IMR-90 (cell line): ENCODE measurements around the gene PARG. TPM values are rescaled to one million over a fixed set of nuclear protein-coding genes. Genes with fewer than 3 reads are reported as not detected.
"Not testable (repeated sequence)": the region's sequence is repeated elsewhere in the genome, so short reads cannot be mapped to it uniquely, and the experiment has no call there.

Experiments
- ATAC-seq: fragments of 200-7000 bp; cut with Tn5 transposase; 2 replicates; pipeline ENCODE4 v1.9.1; 2020; ENCODE audit warnings: low read depth, mild to moderate bottlenecking, moderate library complexity
- BruUV-seq: library from RNA; stranded (reverse); fragments of 400-500 nt; replicated peaks from 2 replicates; lab custom pipeline; 2021; lab: Mats Ljungman, UMichigan
- CTCF ChIA-PET: fragments of 300-600 bp; formaldehyde crosslinking; extraction: SDS; loops from one replicate; lab custom pipeline; 2021; ENCODE audit warnings: antibody characterized with exemption; lab: Yijun Ruan, JAX
- POLR2A ChIA-PET: fragments of 300-600 bp; sonication (Branson Sonifier 250); formaldehyde crosslinking; loops from one replicate; lab custom pipeline; 2022; ENCODE audit warnings: antibody characterized with exemption; ENCODE audit not compliant: unreplicated experiment; lab: Charles Lee
- DNase-seq: peaks from one replicate; pipeline ENCODE4 v3.0.0; 2013
- H2AFZ ChIP-seq: replicated peaks from 2 replicates; pipeline ENCODE3; 2013; ENCODE audit warnings: low read length, mild to moderate bottlenecking; ENCODE audit not compliant: poor library complexity
- H2AK5ac ChIP-seq: 2 replicates; pipeline ENCODE4 v1.6.1; 2013; ENCODE audit warnings: low read depth, low read length, inconsistent platforms
- H2AK9ac ChIP-seq: replicated peaks from 2 replicates; pipeline ENCODE3; 2013; ENCODE audit warnings: mild to moderate bottlenecking, low read depth, low read length, moderate library complexity; ENCODE audit not compliant: poor library complexity
- H2BK120ac ChIP-seq: 2 replicates; pipeline ENCODE4 v1.6.1; 2013; ENCODE audit warnings: low read depth, low read length, inconsistent platforms
- H2BK15ac ChIP-seq: 3 replicates; pipeline ENCODE4 v1.6.1; 2013; ENCODE audit warnings: low read depth, low read length, inconsistent platforms
- H2BK20ac ChIP-seq: 2 replicates; pipeline ENCODE4 v1.6.1; 2013; ENCODE audit warnings: low read depth, mild to moderate bottlenecking, inconsistent platforms, low read length, moderate library complexity
- H2BK5ac ChIP-seq: 2 replicates; pipeline ENCODE4 v1.6.1; 2013; ENCODE audit warnings: mild to moderate bottlenecking, low read depth, low read length, inconsistent platforms; ENCODE audit not compliant: poor library complexity, severe bottlenecking
- H3K14ac ChIP-seq: replicated peaks from 2 replicates; pipeline ENCODE4 v1.6.1; 2013; ENCODE audit warnings: low read depth, low read length, inconsistent platforms
- H3K18ac ChIP-seq: 2 replicates; pipeline ENCODE4 v1.6.1; 2013; ENCODE audit warnings: low read depth, low read length, control low read depth
- H3K23ac ChIP-seq: 2 replicates; pipeline ENCODE4 v1.6.1; 2013; ENCODE audit warnings: low read depth, low read length, inconsistent platforms
- H3K27ac ChIP-seq: 2 replicates; pipeline ENCODE4 v1.5.1; 2013; ENCODE audit warnings: mild to moderate bottlenecking, control low read depth, low read length; ENCODE audit not compliant: insufficient read depth
- H3K27me3 ChIP-seq: 2 replicates; pipeline ENCODE4 v1.6.1; 2013; ENCODE audit warnings: low read length; ENCODE audit not compliant: control insufficient read depth, insufficient read depth
- H3K36me3 ChIP-seq: 2 replicates; pipeline ENCODE4 v1.6.1; 2013; ENCODE audit warnings: low read length, mixed read lengths; ENCODE audit not compliant: control insufficient read depth, insufficient read depth
- H3K4ac ChIP-seq: 2 replicates; pipeline ENCODE4 v1.6.1; 2013; ENCODE audit warnings: low read depth, low read length, inconsistent platforms
- H3K4me1 ChIP-seq: 2 replicates; pipeline ENCODE4 v1.6.1; 2013; ENCODE audit warnings: low read length, mixed read lengths; ENCODE audit not compliant: control insufficient read depth, insufficient read depth
- H3K4me2 ChIP-seq: 2 replicates; pipeline ENCODE4 v1.6.1; 2013; ENCODE audit warnings: low read depth, mild to moderate bottlenecking, control low read depth, low read length, moderate library complexity
- H3K4me3 ChIP-seq: 2 replicates; pipeline ENCODE4 v1.5.1; 2013; ENCODE audit warnings: low read depth, mild to moderate bottlenecking, control low read depth, low read length, moderate library complexity; ENCODE audit not compliant: insufficient read depth
- H3K56ac ChIP-seq: 2 replicates; pipeline ENCODE4 v1.6.1; 2013; ENCODE audit warnings: low read length, inconsistent platforms; ENCODE audit not compliant: insufficient read depth; ENCODE audit errors: extremely low read depth
- H3K79me1 ChIP-seq, 2 experiments: 2 replicates each; pipeline ENCODE4 v1.6.1; 2013; ENCODE audit warnings: low read length in 2 of 2, inconsistent platforms in 1 of 2, low read depth in 1 of 2
- H3K9ac ChIP-seq: 2 replicates; pipeline ENCODE4 v1.6.1; 2013; ENCODE audit warnings: low read depth, low read length, control low read depth
- H3K9me1 ChIP-seq: 2 replicates; pipeline ENCODE4 v1.6.1; 2013; ENCODE audit warnings: low read length, inconsistent platforms; ENCODE audit not compliant: insufficient read depth
- H3K9me3 ChIP-seq: 2 replicates; pipeline ENCODE4 v1.6.1; 2013; ENCODE audit warnings: low read length; ENCODE audit not compliant: control insufficient read depth, insufficient read depth
- H4K20me1 ChIP-seq: 2 replicates; pipeline ENCODE4 v1.6.1; 2013; ENCODE audit warnings: low read length, inconsistent platforms; ENCODE audit not compliant: insufficient read depth
- H4K5ac ChIP-seq: 2 replicates; pipeline ENCODE4 v1.6.1; 2013; ENCODE audit warnings: mild to moderate bottlenecking, low read depth, low read length, control low read depth
- H4K8ac ChIP-seq, 2 experiments: 2 replicates each; pipeline ENCODE4 v1.6.1; 2013; ENCODE audit warnings: low read depth in 2 of 2, low read length in 2 of 2, control low read depth in 1 of 2, inconsistent platforms in 1 of 2
- H4K91ac ChIP-seq: 2 replicates; pipeline ENCODE4 v1.6.1; 2013; ENCODE audit warnings: low read depth, low read length, inconsistent platforms; ENCODE audit not compliant: insufficient read depth
- WGBS, 2 experiments: methylation state at CpG; one replicate each; pipeline versions ENCODE4 v1.1.5 to v1.1.7; 2013; ENCODE audit warnings: missing lambda C conversion rate in 2 of 2; ENCODE audit not compliant: insufficient read length in 1 of 2; ENCODE audit errors: extremely low coverage in 2 of 2; 5-methylcytosine and 5-hydroxymethylcytosine counted together
- dilution Hi-C: fragments of 300-500 bp; cut with HindIII; formaldehyde crosslinking; loops from one replicate; pipeline ENCODE4 v1.14.3; 2018; ENCODE audit warnings: low sequenced_read_pairs; ENCODE audit not compliant: unreplicated experiment
- in situ Hi-C: fragments of 300-500 bp; cut with MboI; formaldehyde crosslinking; loops from 3 replicates; pipeline ENCODE4 v1.14.3; 2019; ENCODE audit warnings: low sequenced_read_pairs, inconsistent platforms, mixed read lengths
- intact Hi-C: fragments of 100-400 bp; cut with micrococcal nuclease; formaldehyde crosslinking; loops from 2 replicates; pipeline ENCODE4 v1.10.0; 2022
- polyA plus RNA-seq, 3 experiments: library from polyadenylated mRNA; depleted of rRNA; stranded (reverse); fragments of >200 nt; gene quantifications; 2 replicates each; pipeline ENCODE4 v1.2.3, GENCODE V29; 2012; ENCODE audit warnings: low replicate concordance in 1 of 3
- total RNA-seq: library from RNA; depleted of rRNA; stranded (reverse); fragments of >200 nt; gene quantifications from 2 replicates; pipeline ENCODE4 v1.2.3, GENCODE V29; 2012

PARG gene
- total and polyA plus RNA-seq, 2 of the 4 experiments (the other 2 are of a cell fraction) = 8.6 to 24.4 TPM

- H3K9me1 ChIP-seq, H2AK5ac ChIP-seq, H4K20me1 ChIP-seq, in situ Hi-C loops, dilution Hi-C loops, ATAC-seq, H4K5ac ChIP-seq, H3K4me2 ChIP-seq, H2AFZ ChIP-seq, H3K36me3 ChIP-seq, H2BK5ac ChIP-seq, H4K91ac ChIP-seq, H3K14ac ChIP-seq, H3K18ac ChIP-seq, H3K9me3 ChIP-seq, H2BK120ac ChIP-seq, H3K27me3 ChIP-seq, H3K79me1 ChIP-seq, H3K23ac ChIP-seq, H3K4ac ChIP-seq, H2BK20ac ChIP-seq, H3K4me3 ChIP-seq, H2AK9ac ChIP-seq, BruUV-seq, intact Hi-C loops, H3K27ac ChIP-seq, H3K9ac ChIP-seq, H2BK15ac ChIP-seq, H3K56ac ChIP-seq, H3K4me1 ChIP-seq, H4K8ac ChIP-seq, CTCF ChIA-PET, POLR2A ChIA-PET, DNase-seq: not testable (repeated sequence)
- no CpG with 5 or more reads among the region's 5 CpGs for WGBS, 2 experiments
Measured at GRCh38 chr10:49859933-49860332, 81.9 kb downstream of the PARG start.

DNA sequence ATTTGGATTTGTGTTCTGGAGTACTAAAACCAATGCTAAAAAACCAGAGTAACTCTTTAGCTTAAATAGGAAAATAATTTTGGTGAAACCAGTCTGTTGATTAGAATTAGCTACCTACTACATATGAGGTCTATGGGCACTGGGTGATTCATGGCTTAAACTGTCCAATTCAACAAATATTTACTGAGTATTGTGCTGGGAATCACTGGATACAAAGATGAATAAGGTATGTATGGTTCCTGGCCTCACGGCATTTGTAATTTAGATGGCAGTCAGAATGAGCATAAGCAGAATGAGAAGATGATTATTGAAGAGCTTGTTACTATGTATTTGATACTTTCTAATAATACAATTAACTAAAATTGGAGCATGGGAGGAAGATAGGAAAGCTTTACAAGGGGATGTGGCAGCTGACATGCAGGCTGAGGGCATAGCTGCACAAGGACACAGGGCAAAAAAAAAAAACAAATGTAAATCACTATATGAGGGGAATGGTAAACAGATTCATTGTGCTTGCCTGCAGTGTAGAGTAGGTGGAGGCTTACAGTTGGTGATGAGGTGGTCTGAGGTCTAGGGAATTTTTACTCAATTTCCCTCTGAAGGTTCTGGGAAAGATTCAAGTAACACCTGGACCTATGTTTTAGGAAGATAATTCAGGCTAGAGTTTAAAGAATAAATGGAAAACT is 83.0 kb downstream of the PARG start:
- H2BK5ac ChIP-seq, ATAC-seq, H3K4ac ChIP-seq, H3K4me3 ChIP-seq, H3K18ac ChIP-seq, H3K4me2 ChIP-seq, H3K56ac ChIP-seq, H3K27me3 ChIP-seq, H3K27ac ChIP-seq, H3K79me1 ChIP-seq, H3K9me1 ChIP-seq, H2AK9ac ChIP-seq, H2BK15ac ChIP-seq, H2AFZ ChIP-seq, DNase-seq, H4K8ac ChIP-seq, CTCF ChIA-PET, H2AK5ac ChIP-seq, H4K5ac ChIP-seq, BruUV-seq, H3K14ac ChIP-seq, dilution Hi-C loops, H2BK120ac ChIP-seq, H3K9ac ChIP-seq, H4K91ac ChIP-seq, H3K36me3 ChIP-seq, H4K20me1 ChIP-seq, H3K23ac ChIP-seq, POLR2A ChIA-PET, H3K4me1 ChIP-seq, intact Hi-C loops, H3K9me3 ChIP-seq, in situ Hi-C loops, H2BK20ac ChIP-seq: not testable (repeated sequence)
- no CpG with 5 or more reads among the region's 1 CpG for WGBS, 2 experiments
